ENCODE data around the gene DNAH7.

Gene DNAH7

GRCh38 chr2:195985741-195986140, 82.9 kb downstream of the DNAH7 start:
- H2BK12ac ChIP-seq (ENCODE audit: low read length) = no peak overlapping the region
- H3K4me1 ChIP-seq (ENCODE audit: control insufficient read depth in 2 of 2, insufficient read depth in 1 of 2, low read depth in 1 of 2, low read length in 2 of 2) = no peaks in the 10 kb centered on the region
- H2BK120ac ChIP-seq (ENCODE audit: low read depth, low read length) = no peak overlapping the region
- no peak overlapping the region for H2AK5ac ChIP-seq (ENCODE audit: low read depth, low read length)
- H3K23ac ChIP-seq (ENCODE audit: low read depth, low read length, poor library complexity) = no peak overlapping the region
- H3K9me3 ChIP-seq (replicated peaks in 1 of 2; ENCODE audit: control insufficient read depth in 2 of 2, insufficient read depth in 1 of 2, low read depth in 1 of 2, low read length in 2 of 2) = peaks cover 0 to 2% of the 10 kb centered on the region in 2 donors
- no peak overlapping the region for H2BK15ac ChIP-seq (ENCODE audit: low read length)
- H3K27ac ChIP-seq (replicated peaks; ENCODE audit: low read length) = no peak overlapping the region
- no CpG with 5 or more reads among the region's 3 CpGs for WGBS, 2 donors (ENCODE audit: extremely low coverage in 2 of 2, insufficient read length in 2 of 2, insufficient replicate concordance in 1 of 2)
- DNase-seq (ENCODE audit: low spot score) = no peak
- no peak overlapping the region for H3K4me2 ChIP-seq (ENCODE audit: insufficient read depth, low read length, poor library complexity, severe bottlenecking)
- no peaks in the 10 kb centered on the region for H3K27me3 ChIP-seq (ENCODE audit: control insufficient read depth in 3 of 3, insufficient read depth in 3 of 3, low read depth in 1 of 3, low read length in 3 of 3)
- no peak overlapping the region for H3K18ac ChIP-seq (ENCODE audit: low read length)
- no peak overlapping the region for H3K9ac ChIP-seq (ENCODE audit: low read depth, low read length, poor library complexity)
- H3K14ac ChIP-seq (ENCODE audit: low read length) = no peak overlapping the region
- no peak overlapping the region for H3K4me3 ChIP-seq (ENCODE audit: low read length in 2 of 2)
- H4K8ac ChIP-seq (ENCODE audit: low read depth, low read length) = no peak overlapping the region
- H2AFZ ChIP-seq (ENCODE audit: low read length) = no peak overlapping the region
- no peaks in the 10 kb centered on the region for H3K36me3 ChIP-seq (replicated peaks in 1 of 2; ENCODE audit: control insufficient read depth in 2 of 2, insufficient read depth in 2 of 2, low read length in 2 of 2)
- no peak overlapping the region for H3K4ac ChIP-seq (ENCODE audit: low read length)
- H3K79me1 ChIP-seq (ENCODE audit: low read depth, low read length) = no peaks in the 10 kb centered on the region
- no peak overlapping the region for H2BK5ac ChIP-seq (ENCODE audit: low read length)
- H4K91ac ChIP-seq (ENCODE audit: low read depth, low read length, poor library complexity) = no peak overlapping the region

GRCh38 chr2:195984923-195985726, 83.5 kb downstream of the DNAH7 start:
- H2BK5ac ChIP-seq (ENCODE audit: low read length) = no peak overlapping the region
- H3K4me3 ChIP-seq (ENCODE audit: low read length in 2 of 2) = no peak overlapping the region
- H3K4me1 ChIP-seq (ENCODE audit: control insufficient read depth in 2 of 2, insufficient read depth in 1 of 2, low read depth in 1 of 2, low read length in 2 of 2) = no peaks in the 10 kb centered on the region
- no peaks in the 10 kb centered on the region for H3K79me1 ChIP-seq (ENCODE audit: low read depth, low read length)
- H4K91ac ChIP-seq (ENCODE audit: low read depth, low read length, poor library complexity) = no peak overlapping the region
- no peak overlapping the region for H3K4me2 ChIP-seq (ENCODE audit: insufficient read depth, low read length, poor library complexity, severe bottlenecking)
- H3K14ac ChIP-seq (ENCODE audit: low read length) = no peak overlapping the region
- H4K8ac ChIP-seq (ENCODE audit: low read depth, low read length) = no peak overlapping the region
- H3K9ac ChIP-seq (ENCODE audit: low read depth, low read length, poor library complexity) = no peak overlapping the region
- no peak overlapping the region for H3K4ac ChIP-seq (ENCODE audit: low read length)
- no peak overlapping the region for H2AFZ ChIP-seq (ENCODE audit: low read length)
- no peaks in the 10 kb centered on the region for H3K27me3 ChIP-seq (ENCODE audit: control insufficient read depth in 3 of 3, insufficient read depth in 3 of 3, low read depth in 1 of 3, low read length in 3 of 3)
- H2BK120ac ChIP-seq (ENCODE audit: low read depth, low read length) = no peak overlapping the region
- H2BK12ac ChIP-seq (ENCODE audit: low read length) = no peak overlapping the region
- H2BK15ac ChIP-seq (ENCODE audit: low read length) = no peak overlapping the region
- no CpG with 5 or more reads among the region's 2 CpGs for WGBS, 2 donors (ENCODE audit: extremely low coverage in 2 of 2, insufficient read length in 2 of 2, insufficient replicate concordance in 1 of 2)
- H3K27ac ChIP-seq (replicated peaks; ENCODE audit: low read length) = no peak overlapping the region
- no peak overlapping the region for H2AK5ac ChIP-seq (ENCODE audit: low read depth, low read length)
- no peaks in the 10 kb centered on the region for H3K36me3 ChIP-seq (replicated peaks in 1 of 2; ENCODE audit: control insufficient read depth in 2 of 2, insufficient read depth in 2 of 2, low read length in 2 of 2)
- H3K18ac ChIP-seq (ENCODE audit: low read length) = no peak overlapping the region
- no peak overlapping the region for H3K23ac ChIP-seq (ENCODE audit: low read depth, low read length, poor library complexity)
- H3K9me3 ChIP-seq (replicated peaks in 1 of 2; ENCODE audit: control insufficient read depth in 2 of 2, insufficient read depth in 1 of 2, low read depth in 1 of 2, low read length in 2 of 2) = peaks cover 0 to 2% of the 10 kb centered on the region in 2 donors
- DNase-seq (ENCODE audit: low spot score) = no peak

- H3K9ac ChIP-seq (ENCODE audit: low read depth, low read length, poor library complexity) = no peak overlapping the region
- H3K27me3 ChIP-seq (ENCODE audit: control insufficient read depth in 3 of 3, insufficient read depth in 3 of 3, low read depth in 1 of 3, low read length in 3 of 3) = no peaks in the 10 kb centered on the region
- H2BK5ac ChIP-seq (ENCODE audit: low read length) = no peak overlapping the region
- no peak overlapping the region for H2AFZ ChIP-seq (ENCODE audit: low read length)
- H3K14ac ChIP-seq (ENCODE audit: low read length) = no peak overlapping the region
- no peak overlapping the region for H4K8ac ChIP-seq (ENCODE audit: low read depth, low read length)
- H3K4ac ChIP-seq (ENCODE audit: low read length) = no peak overlapping the region
- H2BK12ac ChIP-seq (ENCODE audit: low read length) = no peak overlapping the region
- H2BK120ac ChIP-seq (ENCODE audit: low read depth, low read length) = no peak overlapping the region
- no peak overlapping the region for H3K27ac ChIP-seq (replicated peaks; ENCODE audit: low read length)
- DNase-seq (ENCODE audit: low spot score) = no peak
- no peak overlapping the region for H3K4me2 ChIP-seq (ENCODE audit: insufficient read depth, low read length, poor library complexity, severe bottlenecking)
- H4K91ac ChIP-seq (ENCODE audit: low read depth, low read length, poor library complexity) = no peak overlapping the region
- no peaks in the 10 kb centered on the region for H3K9me3 ChIP-seq (replicated peaks in 1 of 2; ENCODE audit: control insufficient read depth in 2 of 2, insufficient read depth in 1 of 2, low read depth in 1 of 2, low read length in 2 of 2)
- no CpG with 5 or more reads among the region's 2 CpGs for WGBS, 2 donors (ENCODE audit: extremely low coverage in 2 of 2, insufficient read length in 2 of 2, insufficient replicate concordance in 1 of 2)
- H3K36me3 ChIP-seq (replicated peaks in 1 of 2; ENCODE audit: control insufficient read depth in 2 of 2, insufficient read depth in 2 of 2, low read length in 2 of 2) = no peaks in the 10 kb centered on the region
- no peak overlapping the region for H2AK5ac ChIP-seq (ENCODE audit: low read depth, low read length)
- H3K4me3 ChIP-seq (ENCODE audit: low read length in 2 of 2) = no peak overlapping the region
- no peaks in the 10 kb centered on the region for H3K79me1 ChIP-seq (ENCODE audit: low read depth, low read length)
- no peaks in the 10 kb centered on the region for H3K4me1 ChIP-seq (ENCODE audit: control insufficient read depth in 2 of 2, insufficient read depth in 1 of 2, low read depth in 1 of 2, low read length in 2 of 2)
- no peak overlapping the region for H2BK15ac ChIP-seq (ENCODE audit: low read length)
- no peak overlapping the region for H3K23ac ChIP-seq (ENCODE audit: low read depth, low read length, poor library complexity)
- no peak overlapping the region for H3K18ac ChIP-seq (ENCODE audit: low read length)
Measured at GRCh38 chr2:195967336-195967735, 101.3 kb downstream of the DNAH7 start.

GRCh38 chr2:195961873-195962272, 106.8 kb downstream of the DNAH7 start:
- Histone ChIP-seq H3K27ac (replicated peaks; ENCODE audit: low read length) (no peak overlapping the region), H3K4me2 (ENCODE audit: insufficient read depth, low read length, poor library complexity, severe bottlenecking) (no peak overlapping the region), H2BK12ac (ENCODE audit: low read length) (no peak overlapping the region), H3K36me3 (replicated peaks in 1 of 2; ENCODE audit: control insufficient read depth in 2 of 2, insufficient read depth in 2 of 2, low read length in 2 of 2) (no peaks in the 10 kb centered on the region), H4K8ac (ENCODE audit: low read depth, low read length) (no peak overlapping the region), H3K4me3 (ENCODE audit: low read length in 2 of 2) (no peak overlapping the region), H3K9me3 (replicated peaks in 1 of 2; ENCODE audit: control insufficient read depth in 2 of 2, insufficient read depth in 1 of 2, low read depth in 1 of 2, low read length in 2 of 2) (no peaks in the 10 kb centered on the region), H3K27me3 (ENCODE audit: control insufficient read depth in 3 of 3, insufficient read depth in 3 of 3, low read depth in 1 of 3, low read length in 3 of 3) (no peaks in the 10 kb centered on the region), H2BK5ac (ENCODE audit: low read length) (no peak overlapping the region), H3K14ac (ENCODE audit: low read length) (no peak overlapping the region), H2BK15ac (ENCODE audit: low read length) (no peak overlapping the region), H3K23ac (ENCODE audit: low read depth, low read length, poor library complexity) (no peak overlapping the region), H2BK120ac (ENCODE audit: low read depth, low read length) (no peak overlapping the region), H4K91ac (ENCODE audit: low read depth, low read length, poor library complexity) (no peak overlapping the region), H3K79me1 (ENCODE audit: low read depth, low read length) (no peaks in the 10 kb centered on the region), H2AFZ (ENCODE audit: low read length) (no peak overlapping the region), H3K9ac (ENCODE audit: low read depth, low read length, poor library complexity) (no peak overlapping the region), H3K18ac (ENCODE audit: low read length) (no peak overlapping the region), H2AK5ac (ENCODE audit: low read depth, low read length) (no peak overlapping the region), H3K4me1 (ENCODE audit: control insufficient read depth in 2 of 2, insufficient read depth in 1 of 2, low read depth in 1 of 2, low read length in 2 of 2) (no peaks in the 10 kb centered on the region), H3K4ac (ENCODE audit: low read length) (no peak overlapping the region)
- DNase-seq (ENCODE audit: low spot score) = no peak
- no CpG with 5 or more reads among the region's 5 CpGs for WGBS, 2 donors (ENCODE audit: extremely low coverage in 2 of 2, insufficient read length in 2 of 2, insufficient replicate concordance in 1 of 2)

Data from neuronal stem cell (in vitro differentiated cells).